Epidermal melanocyte (primary cell): ENCODE results near the gene CHCHD6.

Experiments used
- DNase-seq: peaks from one replicate; pipeline ENCODE4 v3.0.0; 2011; ENCODE audit warnings: low spot score; ENCODE audit not compliant: insufficient read length

CHCHD6 gene

GRCh38 chr3:126891141-126891540 lies 187.1 kb downstream of the CHCHD6 start:
- DNase-seq: no peak

DNA sequence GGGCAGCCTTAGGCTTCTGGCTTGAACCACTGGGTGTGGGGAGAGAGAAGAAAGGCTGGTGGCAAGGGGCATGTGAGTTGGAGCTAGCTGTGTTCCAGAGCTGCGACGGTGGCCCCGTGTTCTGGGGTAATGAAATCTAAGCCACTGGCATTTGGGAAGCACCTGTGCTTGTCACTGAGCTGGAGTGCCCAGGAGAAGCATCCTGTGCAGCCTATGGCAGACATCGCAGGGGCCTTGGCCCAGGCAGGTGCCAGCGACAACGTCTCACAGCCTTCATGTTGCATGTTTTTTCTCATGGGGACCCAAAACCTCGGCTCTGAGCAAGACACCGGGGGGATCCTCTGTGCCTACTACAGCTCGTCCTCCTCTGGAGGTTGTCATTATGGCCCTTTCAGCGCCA lies 187.8 kb downstream of the CHCHD6 start:
- no peak for DNase-seq

- DNase-seq: no peak
Observed at GRCh38 chr3:126893651-126894050, 189.6 kb downstream of the CHCHD6 start.

DNA sequence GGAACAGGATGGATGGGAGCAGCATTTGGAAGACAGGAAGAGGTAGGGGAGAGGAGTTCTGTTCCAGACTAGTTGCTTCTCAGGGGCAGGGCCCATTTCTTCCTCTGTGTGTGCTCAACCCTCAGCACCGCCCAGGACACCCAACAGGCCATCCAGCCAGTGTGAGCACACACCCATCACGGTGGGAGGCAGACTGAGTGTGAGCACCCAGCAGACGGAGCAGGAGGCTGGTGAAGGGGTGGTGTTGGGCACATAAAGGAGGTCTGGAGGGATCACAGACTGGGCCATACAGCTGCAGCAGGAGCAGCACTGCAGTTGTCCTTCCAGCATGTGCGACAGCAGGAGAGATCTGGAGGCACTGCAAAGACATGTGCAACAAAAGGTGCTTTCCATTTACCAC lies 190.4 kb downstream of the CHCHD6 start:
- no peak for DNase-seq

DNA sequence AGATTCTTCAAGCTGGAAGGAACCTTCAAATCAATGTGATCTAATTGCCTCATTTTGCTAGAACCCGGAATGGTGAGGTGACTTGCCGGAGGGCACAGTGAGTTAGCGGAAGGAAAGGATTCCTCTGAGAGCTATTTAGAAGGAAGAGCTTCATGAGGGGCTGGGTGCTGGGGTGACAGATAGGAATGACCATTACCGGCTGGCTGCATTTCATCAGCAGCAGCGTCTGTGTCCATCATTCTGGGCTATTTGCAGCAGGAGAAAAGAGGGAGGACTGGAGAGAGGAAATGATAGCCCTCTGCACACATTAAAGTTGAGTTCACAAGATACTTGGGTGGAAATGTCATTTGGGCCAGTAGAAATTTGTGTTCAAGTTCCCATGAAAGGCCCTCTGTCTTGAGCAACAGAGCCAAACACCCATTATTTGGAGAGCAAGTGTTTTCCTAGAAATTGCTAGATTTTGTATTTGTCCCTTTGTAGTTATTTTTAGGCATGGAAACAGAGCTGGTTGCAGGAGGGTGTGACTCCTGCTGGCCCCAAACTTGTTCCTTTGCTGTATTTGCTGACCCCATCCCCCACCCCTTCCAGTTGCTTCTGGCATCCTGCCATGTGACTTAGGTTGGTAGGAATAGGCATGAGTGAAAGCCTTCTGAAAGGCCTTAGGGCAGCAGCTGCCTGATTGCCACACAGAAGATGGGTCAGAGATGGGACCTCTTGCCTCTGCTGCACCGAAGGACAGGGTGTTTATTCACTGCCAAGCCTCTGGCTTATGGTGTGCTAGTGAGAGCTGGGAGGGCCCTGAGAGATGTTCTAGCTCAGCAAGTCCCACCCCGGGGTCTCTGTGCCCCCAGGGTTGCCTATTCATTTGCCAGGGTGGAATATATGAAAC lies 191.4 kb downstream of the CHCHD6 start:
- peak; percentile 79 for DNase-seq

DNA sequence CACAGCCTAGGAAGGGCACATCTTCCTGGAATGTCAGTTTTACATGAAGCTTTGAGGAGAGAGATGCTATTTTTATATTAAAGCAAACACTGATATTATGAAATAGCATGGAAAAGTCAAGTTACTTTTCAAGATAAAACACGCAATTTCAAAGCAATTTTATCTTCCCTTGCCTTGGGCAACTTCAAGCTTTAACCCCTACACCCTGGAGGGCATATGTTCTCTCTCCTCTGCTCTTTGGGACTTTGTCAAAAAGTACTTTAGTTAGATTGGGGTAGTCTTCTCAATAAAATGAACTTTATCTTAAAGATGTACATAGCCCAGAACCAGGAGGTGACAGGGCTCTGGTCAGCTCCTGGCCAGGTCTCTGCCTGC lies 192.0 kb downstream of the CHCHD6 start:
- DNase-seq: no peak

GRCh38 chr3:126896968-126897367 lies 192.9 kb downstream of the CHCHD6 start:
- DNase-seq: no peak

DNA sequence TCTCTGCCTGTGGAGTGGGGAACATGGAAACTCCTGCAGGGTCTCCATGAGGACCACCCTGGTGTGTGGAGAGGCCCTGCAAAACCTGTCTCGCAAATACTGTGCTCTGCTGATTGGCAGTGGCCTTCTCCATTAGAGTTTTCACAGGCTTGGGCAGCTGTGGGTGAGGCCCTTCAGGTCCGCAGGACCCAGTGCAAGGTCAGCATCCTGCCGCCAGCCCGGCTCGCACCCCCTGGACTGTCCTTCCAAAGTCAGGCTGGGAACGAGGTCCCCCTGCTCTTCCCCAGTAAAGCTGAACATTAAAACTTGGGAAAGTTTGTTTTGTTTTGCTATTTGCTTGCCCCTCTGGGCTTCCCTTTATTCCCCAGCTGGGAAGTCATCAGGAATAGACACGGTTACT lies 193.9 kb downstream of the CHCHD6 start:
- DNase-seq: no peak

GRCh38 chr3:126900859-126901540 lies 197.0 kb downstream of the CHCHD6 start:
- no peak for DNase-seq

DNA sequence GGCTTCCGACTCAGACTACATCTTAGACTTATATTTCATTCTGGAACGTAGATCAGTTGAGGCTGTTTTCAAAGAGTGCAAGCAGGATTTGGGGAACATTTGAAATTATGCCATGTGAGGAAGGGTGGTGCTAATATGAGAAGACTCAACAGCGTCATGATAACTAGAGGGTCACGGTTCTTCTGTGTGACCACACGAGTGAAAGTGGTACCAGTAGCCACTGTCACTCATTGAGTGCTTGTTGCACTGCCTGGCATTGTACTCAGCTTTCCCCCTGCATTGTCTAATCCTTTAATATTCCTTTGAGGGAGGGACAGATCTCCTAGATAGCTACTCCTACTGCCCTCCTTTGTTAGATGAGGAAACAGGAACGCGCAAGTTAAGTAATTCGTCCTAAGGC lies 197.6 kb downstream of the CHCHD6 start:
- DNase-seq: no peak

- DNase-seq: no peak
Observed at GRCh38 chr3:126903521-126903920, 199.5 kb downstream of the CHCHD6 start.

DNA sequence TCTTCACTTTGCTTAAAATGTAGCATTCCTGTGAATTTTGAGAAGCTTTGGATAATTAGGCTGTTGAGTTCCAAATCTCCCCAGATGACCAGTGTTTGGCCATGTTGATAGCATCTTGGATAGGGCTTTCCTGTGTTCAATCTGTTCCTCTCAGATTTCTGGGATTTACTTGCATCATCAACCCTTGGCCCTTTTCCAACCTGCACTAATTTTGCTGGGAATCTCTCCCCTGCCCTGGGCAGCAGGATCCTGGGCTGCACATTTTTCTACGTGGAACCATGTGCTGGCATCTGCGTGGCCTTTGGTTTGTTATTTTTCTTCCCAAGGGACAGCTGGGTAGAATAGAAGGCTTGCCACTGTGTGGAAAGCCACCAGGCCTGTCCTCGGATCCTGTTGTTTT lies 203.5 kb downstream of the CHCHD6 start:
- DNase-seq: no peak

GRCh38 chr3:126908752-126909275 lies 204.8 kb downstream of the CHCHD6 start:
- DNase-seq: no peak

GRCh38 chr3:126910231-126910630 lies 206.2 kb downstream of the CHCHD6 start:
- DNase-seq: no peak

- peak; percentile 22 for DNase-seq
Observed at GRCh38 chr3:126911162-126912026, 207.4 kb downstream of the CHCHD6 start.

DNA sequence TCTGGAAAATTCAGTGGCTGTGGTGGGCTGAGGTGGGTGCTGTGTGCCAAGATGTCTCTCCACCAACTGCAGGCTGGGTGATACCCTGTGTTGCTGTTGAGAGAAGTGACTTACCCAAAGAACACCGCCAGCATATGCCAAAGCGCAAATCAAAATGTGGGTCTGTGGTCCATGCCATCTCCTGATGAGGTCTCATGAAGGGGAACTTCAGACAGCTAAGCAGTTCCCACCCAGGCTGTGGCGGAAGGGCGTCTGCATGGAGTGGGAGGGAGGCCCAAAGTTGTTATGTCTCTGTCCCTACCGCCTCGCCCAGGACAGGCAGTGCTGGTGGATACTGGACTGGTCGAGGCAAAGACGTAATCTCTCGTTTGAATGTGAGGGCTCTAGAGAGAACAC lies 208.0 kb downstream of the CHCHD6 start:
- no peak for DNase-seq

DNA sequence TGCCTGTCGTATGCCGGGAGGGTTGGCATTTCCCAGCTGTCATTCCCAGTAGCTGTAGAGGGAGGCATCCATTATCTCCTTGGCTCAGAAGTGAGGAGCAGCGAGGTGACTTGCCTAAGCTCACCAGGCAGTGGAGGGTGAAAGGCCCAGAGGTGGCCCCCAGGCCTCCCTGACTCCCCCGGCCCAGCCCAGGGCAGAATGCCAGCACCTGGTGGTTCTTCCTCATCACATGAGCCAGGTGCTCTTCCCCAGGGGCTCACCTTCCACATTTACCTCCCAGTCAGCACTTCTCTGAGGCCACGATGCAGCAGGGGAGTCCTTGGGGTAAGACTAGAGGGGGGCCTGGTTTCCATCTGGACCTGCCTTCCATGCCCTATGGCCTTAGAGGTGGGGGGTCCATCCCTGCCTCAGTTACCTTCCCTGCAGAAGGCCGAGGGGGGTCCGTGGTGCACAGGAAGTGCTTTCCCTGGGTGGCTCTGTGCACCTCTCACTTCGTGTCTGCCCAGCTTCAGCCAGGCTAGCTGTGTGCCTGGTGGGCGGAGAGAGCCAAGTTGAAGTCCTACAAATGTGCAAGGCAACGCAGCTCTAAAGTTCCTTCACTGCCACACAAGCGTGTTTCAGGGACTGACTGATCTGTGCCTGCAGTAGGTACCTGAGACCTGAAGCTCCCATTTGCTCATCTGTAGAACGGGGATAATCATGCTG lies 208.6 kb downstream of the CHCHD6 start:
- no peak for DNase-seq

DNA sequence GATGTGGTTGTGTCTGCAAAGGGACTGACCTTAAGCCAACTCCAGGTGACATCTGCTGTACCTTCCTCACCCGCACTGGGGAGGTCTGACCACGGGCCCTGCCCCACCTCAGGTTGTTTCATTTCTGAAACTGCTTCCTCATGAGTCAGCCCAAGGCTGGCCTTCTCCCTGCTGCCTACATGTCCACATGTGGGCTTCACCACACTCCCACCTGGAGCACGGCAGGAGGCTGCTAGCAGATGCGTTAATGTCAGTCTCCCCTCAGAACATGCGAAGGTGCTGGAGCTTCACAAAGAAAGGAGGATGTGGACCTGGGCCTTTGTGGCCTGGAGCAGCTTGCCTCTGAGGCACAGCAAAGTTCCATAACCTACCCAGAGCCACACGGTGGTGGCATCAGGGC lies 209.5 kb downstream of the CHCHD6 start:
- DNase-seq: no peak

GRCh38 chr3:126914226-126914625 lies 210.2 kb downstream of the CHCHD6 start:
- DNase-seq: no peak

GRCh38 chr3:126915015-126915414 lies 211.0 kb downstream of the CHCHD6 start:
- DNase-seq: no peak

DNA sequence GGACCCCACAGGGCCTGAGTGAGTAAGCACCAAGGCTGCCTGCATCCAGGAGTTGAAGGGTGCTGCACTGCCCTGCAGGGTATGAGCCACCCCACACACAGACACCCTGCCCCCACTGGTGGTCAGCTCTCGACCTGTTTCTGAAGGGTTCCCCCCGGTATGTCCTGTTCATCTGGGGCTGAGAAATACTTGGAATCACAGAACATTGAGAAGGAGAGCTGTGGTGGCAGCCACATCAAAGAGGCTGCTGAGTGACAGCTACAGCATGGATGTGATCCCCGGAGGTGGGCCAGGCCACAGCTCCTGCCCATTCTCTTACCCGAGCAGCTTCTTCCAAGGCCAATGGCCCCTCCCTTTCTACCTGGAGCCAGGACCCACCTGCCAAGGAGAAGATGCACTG lies 212.5 kb downstream of the CHCHD6 start:
- DNase-seq: no peak
